ENCODE measurements around the gene SBF1. TPM values are rescaled to one million over a fixed set of nuclear protein-coding genes. Genes with fewer than 3 reads are reported as not detected.

SBF1 gene
- total and polyA plus RNA-seq, 2 of the 13 experiments (the other 11 are each of a cell fraction or from before 2014, with no cell fraction given), result 31.7 to 40.9 TPM

- BruUV-seq (replicated peaks), result no TSS peak
- H3K9ac ChIP-seq (ENCODE audit: insufficient read depth, low read depth, low read length), result no peak overlapping the region
- H3K27me3 ChIP-seq (ENCODE audit: control insufficient read depth in 1 of 2, insufficient read depth in 2 of 2, low read length in 2 of 2), result no peaks in the 10 kb centered on the region
- H3K4me2 ChIP-seq (ENCODE audit: low read depth, low read length), result no peak overlapping the region
- ATAC-seq, result no peak
- H3K9me3 ChIP-seq (ENCODE audit: low read length), result no peaks in the 10 kb centered on the region
- no peak overlapping the region for H3K27ac ChIP-seq (ENCODE audit: extremely low read length, insufficient read depth, low read length)
- H3K4me1 ChIP-seq (ENCODE audit: insufficient read depth, low read length), result no peaks in the 10 kb centered on the region
- intact Hi-C loops (cut with micrococcal nuclease; ENCODE audit: unreplicated experiment), result no loop called here
- WGBS (ENCODE audit: low lambda C conversion rate), result 94% methylated on average over 21 of the region's 34 CpGs
- H2AFZ ChIP-seq (ENCODE audit: low read length), result no peak overlapping the region
- in situ Hi-C loops (cut with HindIII; ENCODE audit: extremely low pct_ligation_motif_present, low pct_unique_long_range_greater_than_20kb), result no loop called here
- no peaks in the 10 kb centered on the region for H3K79me2 ChIP-seq (ENCODE audit: insufficient read depth, low read length)
- H4K20me1 ChIP-seq (ENCODE audit: insufficient read depth, low read length), result no peaks in the 10 kb centered on the region
- ChIA-PET POLR2A (no interaction called here), CTCF (ENCODE audit: low intra/inter-chr PET ratio, low total read pairs) (no interaction called here)
- DNase-seq (ENCODE audit: low spot score), result no peak
- H3K4me3 ChIP-seq (replicated peaks in 1 of 3; ENCODE audit: insufficient read depth in 1 of 3, low read depth in 2 of 3, low read length in 3 of 3), result no peak overlapping the region
- FAIRE-seq, result no peak
- peaks cover 48 to 61% of the 10 kb centered on the region in 2 experiments; a peak in 4 of 5 replicates for H3K36me3 ChIP-seq (replicated peaks in 1 of 2; ENCODE audit: control insufficient read depth in 1 of 2, insufficient read depth in 2 of 2, low read length in 2 of 2)
- no peak for TF ChIP-seq PRDM15 (CRISPR knock-in tag; IDR thresholded peaks at IDR 0.05)
- peak; percentile 27; the same call in 1 of the 2 replicates for TF ChIP-seq CTCF (CRISPR knock-in tag; IDR thresholded peaks at IDR 0.05)
- TF ChIP-seq ZSCAN22 (CRISPR knock-in tag; IDR thresholded peaks at IDR 0.05), result no peak
- TF ChIP-seq DNMT1 (CRISPR knock-in tag; IDR thresholded peaks at IDR 0.05), result no peak
- no peak for TF ChIP-seq ZNF878 (CRISPR knock-in tag; IDR thresholded peaks at IDR 0.05)
- no peak for TF ChIP-seq SMYD3 (CRISPR knock-in tag; IDR thresholded peaks at IDR 0.05)
- TF ChIP-seq STAT6 (CRISPR knock-in tag; IDR thresholded peaks at IDR 0.05; ENCODE audit: borderline replicate concordance), result no peak
- TF ChIP-seq ZNF691 (CRISPR knock-in tag; IDR thresholded peaks at IDR 0.05; ENCODE audit: borderline replicate concordance, low read depth), result no peak
- TF ChIP-seq RBFOX2 (IDR thresholded peaks at IDR 0.05; ENCODE audit: low read depth, low read length), result peak; percentile 15; the same call in 1 of the 2 replicates
- TF ChIP-seq AGO2 (optimal IDR thresholded peaks at IDR 0.05; ENCODE audit: low read depth, low read length), result peak; percentile 16
- TF ChIP-seq NR2F1 (CRISPR knock-in tag; IDR thresholded peaks at IDR 0.05), result no peak
- no peak for TF ChIP-seq HCFC1 (IDR thresholded peaks at IDR 0.05; ENCODE audit: low read depth, low read length)
- no peak for TF ChIP-seq ZNF598 (CRISPR knock-in tag; IDR thresholded peaks at IDR 0.05; ENCODE audit: borderline replicate concordance)
- TF ChIP-seq ZFP1 (CRISPR knock-in tag; IDR thresholded peaks at IDR 0.05), result no peak
Measured at GRCh38 chr22:50438305-50439275, 36.2 kb downstream of the SBF1 start.

Measured in HepG2 (cell line).